ENCODE measurements around the gene DST.

DST gene

GRCh38 chr6:56424542-56425083 lies 218.1 kb downstream of the DST start:
- DNase-seq, result no peak

GRCh38 chr6:56424064-56424463 lies 218.6 kb downstream of the DST start:
- DNase-seq, result no peak

GRCh38 chr6:56420296-56420695 lies 222.4 kb downstream of the DST start:
- no peak for DNase-seq

- DNase-seq, result no peak
Measured at GRCh38 chr6:56419191-56419590, 223.5 kb downstream of the DST start.

GRCh38 chr6:56417823-56418222 lies 224.9 kb downstream of the DST start:
- no peak for DNase-seq

- no peak for DNase-seq
Measured at GRCh38 chr6:56416247-56416646, 226.4 kb downstream of the DST start.

- DNase-seq, result no peak
Measured at GRCh38 chr6:56408976-56409375, 233.7 kb downstream of the DST start.
